PC-3 (cell line): ENCODE measurements around the gene KCNN2. TPM values are rescaled to one million over a fixed set of nuclear protein-coding genes. Genes with fewer than 3 reads are reported as not detected.

ENCODE experiments used
- ATAC-seq: fragments of 200-7000 bp; cut with Tn5 transposase; 2 replicates; pipeline ENCODE4 v1.9.1; 2020; ENCODE audit warnings: mild to moderate bottlenecking, moderate library complexity
- BruUV-seq: library from RNA; stranded (reverse); fragments of 400-500 nt; replicated peaks from 2 replicates; lab custom pipeline; 2021; lab: Mats Ljungman, UMichigan
- CTCF ChIA-PET: fragments of 300-600 bp; sonication (Branson Sonifier 250); formaldehyde crosslinking; loops from one replicate; lab custom pipeline; 2022; ENCODE audit warnings: antibody characterized with exemption; lab: Charles Lee
- POLR2A ChIA-PET: fragments of 300-600 bp; sonication (Branson Sonifier 250); formaldehyde crosslinking; loops from one replicate; lab custom pipeline; 2022; ENCODE audit warnings: antibody characterized with exemption; ENCODE audit not compliant: unreplicated experiment; lab: Charles Lee
- DNase-seq: peaks from one replicate; pipeline ENCODE4 v3.0.0-alpha.2; 2015
- H2AFZ ChIP-seq: fragments of 300-600 bp; sonication (generic); 2 replicates; pipeline ENCODE4 v1.6.0; 2016; ENCODE audit warnings: antibody characterized with exemption, low read length
- H3F3A ChIP-seq: fragments of 300-600 bp; sonication (generic); one replicate; pipeline ENCODE4 v1.6.0; 2017; ENCODE audit warnings: antibody characterized with exemption, low read length, control low read depth, mild to moderate bottlenecking; ENCODE audit not compliant: unreplicated experiment
- H3K27ac ChIP-seq: fragments of 300-600 bp; sonication (generic); 2 replicates; pipeline ENCODE4 v1.5.1; 2016; ENCODE audit warnings: mild to moderate bottlenecking, low read length
- H3K27me3 ChIP-seq: fragments of 300-600 bp; sonication (generic); 2 replicates; pipeline ENCODE4 v1.6.1; 2016; ENCODE audit warnings: low read length, mixed read lengths
- H3K36me3 ChIP-seq: fragments of 300-600 bp; sonication (generic); 2 replicates; pipeline ENCODE4 v1.6.1; 2016; ENCODE audit warnings: low read depth, mixed run types, low read length, mixed read lengths
- H3K4me1 ChIP-seq: fragments of 300-600 bp; sonication (generic); 2 replicates; pipeline ENCODE4 v1.5.1; 2016; ENCODE audit warnings: low read length; ENCODE audit not compliant: insufficient read depth
- H3K4me2 ChIP-seq: fragments of 300-600 bp; sonication (generic); 2 replicates; pipeline ENCODE4 v1.6.0; 2016; ENCODE audit warnings: low read length
- H3K4me3 ChIP-seq: fragments of 300-600 bp; sonication (generic); 2 replicates; pipeline ENCODE4 v1.5.1; 2016; ENCODE audit warnings: mild to moderate bottlenecking, low read length, mixed read lengths
- H3K79me2 ChIP-seq: fragments of 300-600 bp; sonication (generic); 2 replicates; pipeline ENCODE4 v1.6.1; 2017; ENCODE audit warnings: low read length, mixed read lengths
- H3K9ac ChIP-seq: fragments of 300-600 bp; sonication (generic); 2 replicates; pipeline ENCODE4 v1.6.0; 2016; ENCODE audit warnings: mild to moderate bottlenecking, low read length
- H3K9me2 ChIP-seq: fragments of 300-600 bp; sonication (generic); replicated peaks from 2 replicates; pipeline ENCODE4 v1.6.1; 2016; ENCODE audit warnings: mixed run types, low read length, mixed read lengths
- H3K9me3 ChIP-seq: fragments of 300-600 bp; sonication (generic); 2 replicates; pipeline ENCODE4 v1.6.1; 2016; ENCODE audit warnings: low read length, mixed read lengths
- H4K20me1 ChIP-seq: fragments of 300-600 bp; sonication (generic); 2 replicates; pipeline ENCODE4 v1.6.1; 2016; ENCODE audit warnings: low read length, mixed read lengths
- EZH2 ChIP-seq: fragments of 300-600 bp; sonication (generic); IDR thresholded peaks from one replicate; pipeline ENCODE4 v1.6.1; 2017; ENCODE audit warnings: antibody characterized with exemption, mild to moderate bottlenecking, low read length; ENCODE audit not compliant: unreplicated experiment
- EZH2phosphoT487 ChIP-seq: fragments of 300-600 bp; sonication (generic); IDR thresholded peaks from 2 replicates; pipeline ENCODE4 v1.6.1; 2018; ENCODE audit warnings: mild to moderate bottlenecking, antibody characterized with exemption, low read length, borderline replicate concordance
- intact Hi-C: fragments of 100-400 bp; cut with micrococcal nuclease; formaldehyde crosslinking; loops from 2 replicates; pipeline ENCODE4 v1.9.0; 2023
- total RNA-seq: library from RNA; depleted of rRNA; stranded (reverse); fragments of >200 nt; gene quantifications from 2 replicates; pipeline ENCODE4 v1.2.3, GENCODE V29; 2014
- TF ChIP-seq, protein P1 (sequence below): fragments of 300-600 bp; sonication (generic); conservative IDR thresholded peaks from 2 replicates; pipeline ENCODE4 v1.5.1; 2017; ENCODE audit warnings: antibody characterized with exemption, low read depth, mild to moderate bottlenecking, low read length

Gene KCNN2
- total RNA-seq, 1 experiment from 2014 or later = 0.07 TPM

- intact Hi-C loops = no loop called here
- Histone ChIP-seq H3K4me1 (peaks cover 8% of the 10 kb centered on the region; the same call in 1 of the 2 replicates), H3K79me2 (no peaks in the 10 kb centered on the region), H3K36me3 (no peaks in the 10 kb centered on the region), H3K9me2 (no peaks in the 10 kb centered on the region), H3F3A (no peaks in the 10 kb centered on the region), H3K27me3 (peaks cover 6% of the 10 kb centered on the region; the same call in 1 of the 2 replicates), H2AFZ (no peak overlapping the region), H3K4me2 (no peak overlapping the region), H4K20me1 (no peaks in the 10 kb centered on the region), H3K4me3 (no peak overlapping the region), H3K9ac (no peak overlapping the region), H3K9me3 (no peaks in the 10 kb centered on the region), H3K27ac (no peak overlapping the region)
- CTCF ChIA-PET = no interaction called here
- POLR2A ChIA-PET = no interaction called here
- no TSS peak for BruUV-seq
- DNase-seq (no peak), ATAC-seq (no peak)
- TF ChIP-seq, protein P1, sequence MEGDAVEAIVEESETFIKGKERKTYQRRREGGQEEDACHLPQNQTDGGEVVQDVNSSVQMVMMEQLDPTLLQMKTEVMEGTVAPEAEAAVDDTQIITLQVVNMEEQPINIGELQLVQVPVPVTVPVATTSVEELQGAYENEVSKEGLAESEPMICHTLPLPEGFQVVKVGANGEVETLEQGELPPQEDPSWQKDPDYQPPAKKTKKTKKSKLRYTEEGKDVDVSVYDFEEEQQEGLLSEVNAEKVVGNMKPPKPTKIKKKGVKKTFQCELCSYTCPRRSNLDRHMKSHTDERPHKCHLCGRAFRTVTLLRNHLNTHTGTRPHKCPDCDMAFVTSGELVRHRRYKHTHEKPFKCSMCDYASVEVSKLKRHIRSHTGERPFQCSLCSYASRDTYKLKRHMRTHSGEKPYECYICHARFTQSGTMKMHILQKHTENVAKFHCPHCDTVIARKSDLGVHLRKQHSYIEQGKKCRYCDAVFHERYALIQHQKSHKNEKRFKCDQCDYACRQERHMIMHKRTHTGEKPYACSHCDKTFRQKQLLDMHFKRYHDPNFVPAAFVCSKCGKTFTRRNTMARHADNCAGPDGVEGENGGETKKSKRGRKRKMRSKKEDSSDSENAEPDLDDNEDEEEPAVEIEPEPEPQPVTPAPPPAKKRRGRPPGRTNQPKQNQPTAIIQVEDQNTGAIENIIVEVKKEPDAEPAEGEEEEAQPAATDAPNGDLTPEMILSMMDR = no peak
- TF ChIP-seq EZH2phosphoT487 = no peak
- TF ChIP-seq EZH2 = no peak
Observed at GRCh38 chr5:114393159-114393558, 31.3 kb downstream of the KCNN2 start.

DNA sequence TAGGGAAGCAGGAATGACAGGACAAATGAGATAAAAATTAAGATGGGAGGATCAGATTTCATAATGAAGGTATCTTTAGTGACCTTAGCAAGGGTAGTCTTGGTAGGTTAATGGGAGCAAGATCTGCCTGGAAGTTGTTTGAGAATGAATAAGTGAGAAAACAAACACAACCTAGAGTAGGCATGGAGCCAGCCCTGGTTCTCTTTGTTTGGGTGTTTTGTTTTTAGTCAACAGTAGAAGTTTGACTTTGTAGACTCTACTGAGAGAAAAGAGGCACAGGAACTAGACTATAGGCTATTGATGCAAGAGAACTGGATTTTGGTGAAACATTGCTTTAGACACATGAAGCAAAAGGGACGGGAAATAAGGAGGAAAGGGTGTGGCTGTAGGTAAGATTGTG is 40.3 kb downstream of the KCNN2 start:
- Histone ChIP-seq H3K79me2 (no peaks in the 10 kb centered on the region), H2AFZ (no peak overlapping the region), H3K27ac (no peak overlapping the region), H3K4me1 (no peaks in the 10 kb centered on the region), H3K4me2 (no peak overlapping the region), H3F3A (no peaks in the 10 kb centered on the region), H3K9me2 (no peaks in the 10 kb centered on the region), H3K9me3 (no peaks in the 10 kb centered on the region), H4K20me1 (no peaks in the 10 kb centered on the region), H3K36me3 (no peaks in the 10 kb centered on the region), H3K9ac (no peak overlapping the region), H3K4me3 (no peak overlapping the region), H3K27me3 (peaks cover 11% of the 10 kb centered on the region; the same call in 1 of the 2 replicates)
- intact Hi-C loops = no loop called here
- CTCF ChIA-PET = no interaction called here
- POLR2A ChIA-PET = no interaction called here
- BruUV-seq = no TSS peak
- TF ChIP-seq EZH2 (no peak), EZH2phosphoT487 (no peak)
- TF ChIP-seq, protein P1 = no peak
- DNase-seq = no peak
- no peak for ATAC-seq

DNA sequence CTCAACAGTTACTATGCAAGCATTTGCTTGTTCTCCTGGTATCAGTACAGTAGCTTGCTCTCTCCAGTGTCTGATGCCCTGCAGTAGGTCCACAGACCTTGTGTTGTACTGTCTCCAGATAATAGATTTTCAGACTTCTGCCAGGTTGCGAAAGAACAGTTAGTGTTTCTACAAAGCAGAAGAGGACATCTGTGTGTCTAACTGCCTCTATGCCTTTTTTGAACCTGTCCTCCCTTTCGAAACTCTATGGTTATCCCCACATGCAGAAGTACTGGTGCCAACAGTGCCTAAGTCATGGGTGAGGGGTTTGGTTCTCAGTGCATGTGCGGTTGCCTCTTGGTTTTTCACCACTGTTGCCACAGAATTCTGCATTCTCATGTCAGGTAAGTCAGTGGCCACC is 45.9 kb downstream of the KCNN2 start:
- POLR2A ChIA-PET = no interaction called here
- Histone ChIP-seq H3K9me3 (no peaks in the 10 kb centered on the region), H4K20me1 (no peaks in the 10 kb centered on the region), H3K4me3 (no peak overlapping the region), H3F3A (no peaks in the 10 kb centered on the region), H3K27me3 (peaks cover 11% of the 10 kb centered on the region; the same call in 1 of the 2 replicates), H3K4me1 (peaks cover 17% of the 10 kb centered on the region), H3K4me2 (no peak overlapping the region), H3K79me2 (no peaks in the 10 kb centered on the region), H3K9ac (no peak overlapping the region), H3K36me3 (no peaks in the 10 kb centered on the region), H3K27ac (no peak overlapping the region), H3K9me2 (no peaks in the 10 kb centered on the region), H2AFZ (no peak overlapping the region)
- intact Hi-C loops = no loop called here
- DNase-seq (no peak), ATAC-seq (no peak)
- no TSS peak for BruUV-seq
- TF ChIP-seq EZH2phosphoT487 (no peak), EZH2 (no peak)
- TF ChIP-seq, protein P1 = no peak
- CTCF ChIA-PET = no interaction called here
